Measurements from ENCODE around the gene PRSS37. TPM values are rescaled to one million over a fixed set of nuclear protein-coding genes. Genes with fewer than 3 reads are reported as not detected.
"Not testable (repeated sequence)": the region's sequence is repeated elsewhere in the genome, so short reads cannot be mapped to it uniquely, and the experiment has no call there.

The PRSS37 gene
- total and polyA plus RNA-seq, 2 donors, result not detected

DNA sequence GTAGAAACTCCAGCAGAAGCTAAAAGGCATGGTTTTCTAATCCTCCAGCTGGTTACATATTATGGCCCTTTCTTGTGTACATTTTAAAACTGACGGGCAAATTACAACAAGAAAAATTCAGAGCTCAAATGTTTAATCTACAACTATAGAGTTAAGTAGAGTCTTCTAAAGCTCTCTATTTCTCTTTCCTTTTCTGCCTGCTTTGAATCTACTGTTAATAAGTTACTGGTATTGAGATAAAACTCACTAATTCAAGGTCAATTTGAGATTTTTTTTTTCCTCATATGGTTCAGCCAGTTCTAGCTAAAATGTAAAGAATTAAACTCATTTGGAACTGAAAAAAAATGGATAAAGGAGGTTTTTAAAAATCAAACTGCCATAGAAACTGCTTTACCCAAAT lies 1.6 kb upstream of the PRSS37 start:
- Histone ChIP-seq H3K27ac (ENCODE audit: low read depth) (no peak overlapping the region), H3K36me3 (ENCODE audit: insufficient read depth) (no peaks in the 10 kb centered on the region), H3K4me1 (ENCODE audit: insufficient read depth) (no peaks in the 10 kb centered on the region), H3K4me3 (ENCODE audit: low read depth, low read length) (no peak overlapping the region)
- WGBS, result 74% methylated on average over 1 of the region's 1 CpG
- DNase-seq (ENCODE audit: extremely low spot score), result no peak

DNA sequence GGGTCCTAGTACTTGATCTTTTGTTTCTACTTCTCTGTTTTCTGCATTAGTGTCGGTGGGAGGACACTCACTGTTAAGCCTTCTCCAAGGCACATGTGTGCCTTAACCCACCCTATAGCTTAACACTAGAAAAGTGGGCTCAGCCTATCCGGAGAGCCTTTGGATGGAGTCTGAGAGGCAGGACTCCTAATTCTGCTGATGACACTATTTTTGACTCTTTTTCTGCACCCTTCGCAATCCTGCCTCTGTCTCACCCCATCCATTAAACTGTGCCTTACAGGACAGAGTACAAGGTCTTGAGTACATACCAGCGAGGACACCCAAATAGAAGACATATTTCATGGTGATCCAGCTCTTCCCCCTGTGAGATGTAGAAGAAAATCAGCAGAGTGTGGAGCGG lies 577 bp downstream of the PRSS37 start:
- no peak for DNase-seq (ENCODE audit: extremely low spot score)
- no peaks in the 10 kb centered on the region for H3K36me3 ChIP-seq (ENCODE audit: insufficient read depth)
- WGBS, result 95% methylated on average over 5 of the region's 5 CpGs
- H3K27ac ChIP-seq (ENCODE audit: low read depth), result no peak overlapping the region
- H3K4me3 ChIP-seq (ENCODE audit: low read depth, low read length), result no peak overlapping the region
- H3K4me1 ChIP-seq (ENCODE audit: insufficient read depth), result no peaks in the 10 kb centered on the region

DNA sequence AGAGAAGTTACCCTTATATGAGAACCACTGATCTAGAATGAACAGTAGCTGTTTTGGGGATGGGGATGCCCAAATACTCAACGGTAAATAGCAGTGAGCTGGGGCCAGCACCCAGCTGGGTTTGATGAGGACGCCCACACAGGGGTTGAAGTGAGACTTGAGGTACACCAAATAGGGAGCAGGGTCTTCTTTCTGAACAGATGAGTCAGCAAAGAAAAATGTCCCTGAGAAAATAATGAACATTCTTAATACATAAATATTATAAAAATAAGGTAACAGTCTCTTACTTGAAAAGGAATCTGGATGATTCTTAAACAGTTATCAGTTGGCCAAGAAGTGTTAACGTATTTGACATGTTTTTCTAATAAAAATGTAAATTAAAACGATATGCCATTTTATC lies 2.0 kb downstream of the PRSS37 start:
- Histone ChIP-seq H3K4me3 (ENCODE audit: low read depth, low read length) (no peak overlapping the region), H3K36me3 (ENCODE audit: insufficient read depth) (no peaks in the 10 kb centered on the region), H3K4me1 (ENCODE audit: insufficient read depth) (no peaks in the 10 kb centered on the region), H3K27ac (ENCODE audit: low read depth) (no peak overlapping the region)
- DNase-seq (ENCODE audit: extremely low spot score), result no peak
- WGBS, result 79% methylated on average over 4 of the region's 4 CpGs

DNA sequence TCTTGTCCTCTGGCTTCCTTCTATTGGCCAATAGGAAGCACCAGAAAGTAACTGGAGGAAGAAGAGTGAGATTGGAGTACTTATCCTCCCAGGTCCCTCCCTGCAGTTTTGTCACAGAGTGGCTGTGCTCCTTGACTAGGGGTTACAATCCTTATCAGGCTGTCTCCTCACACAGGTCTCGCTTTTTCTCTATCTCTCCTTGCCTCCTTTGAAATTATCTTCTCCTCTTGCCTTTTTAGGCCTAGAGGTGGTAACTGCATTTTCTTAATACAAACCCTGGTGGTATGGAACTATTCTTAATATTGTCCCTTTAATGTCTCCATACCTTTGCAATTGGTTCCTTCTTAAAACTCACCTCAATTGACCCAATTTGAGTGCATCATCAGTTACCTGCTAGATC lies 2.7 kb downstream of the PRSS37 start:
- DNase-seq (ENCODE audit: extremely low spot score), result no peak
- Histone ChIP-seq H3K4me3 (ENCODE audit: low read depth, low read length) (no peak overlapping the region), H3K4me1 (ENCODE audit: insufficient read depth) (no peaks in the 10 kb centered on the region), H3K27ac (ENCODE audit: low read depth) (no peak overlapping the region), H3K36me3 (ENCODE audit: insufficient read depth) (no peaks in the 10 kb centered on the region)
- 87% methylated on average over 1 of the region's 1 CpG for WGBS

DNA sequence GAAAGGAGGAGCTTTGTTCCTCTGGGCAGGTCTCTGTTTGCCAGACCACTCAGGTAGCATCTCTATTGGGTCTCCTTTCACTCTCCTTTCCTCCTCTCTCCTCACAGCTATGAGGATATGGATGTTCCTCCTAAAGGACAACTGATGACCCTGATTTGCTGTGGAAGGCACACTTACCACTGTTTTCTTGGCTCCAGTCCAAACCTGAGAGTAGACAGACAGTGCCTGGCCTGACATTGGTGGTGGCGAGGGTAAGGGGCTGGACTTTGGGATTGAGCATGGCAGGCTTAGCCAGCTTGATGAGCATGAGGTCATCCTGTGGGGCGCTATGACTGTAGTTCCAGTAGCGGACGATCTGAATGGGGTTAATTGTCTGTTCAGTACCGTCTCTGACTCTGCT lies 3.6 kb downstream of the PRSS37 start:
- Histone ChIP-seq H3K36me3 (ENCODE audit: insufficient read depth) (peaks cover 1% of the 10 kb centered on the region), H3K27ac (ENCODE audit: low read depth) (no peak overlapping the region), H3K4me3 (ENCODE audit: low read depth, low read length) (no peak overlapping the region), H3K4me1 (ENCODE audit: insufficient read depth) (no peaks in the 10 kb centered on the region)
- DNase-seq (ENCODE audit: extremely low spot score), result no peak
- WGBS, result 92% methylated on average over 5 of the region's 5 CpGs

DNA sequence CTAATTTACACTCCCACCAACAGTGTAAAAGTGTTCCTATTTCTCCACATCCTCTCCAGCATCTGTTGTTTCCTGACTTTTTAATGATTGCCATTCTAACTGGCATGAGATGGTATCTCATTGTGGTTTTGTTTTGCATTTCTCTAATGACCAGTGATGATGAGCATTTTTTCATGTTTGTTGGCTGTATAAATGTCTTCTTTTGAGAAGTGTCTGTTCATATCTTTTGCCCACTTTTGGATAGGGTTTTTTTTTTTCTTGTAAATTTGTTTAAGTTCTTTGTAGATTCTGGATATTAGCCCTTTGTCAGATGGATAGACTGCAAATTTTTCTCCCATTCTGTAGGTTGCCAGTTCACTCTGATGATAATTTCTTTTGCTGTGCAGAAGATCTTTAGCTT lies 18.9 kb downstream of the PRSS37 start:
- not testable (repeated sequence) for H3K27ac ChIP-seq (ENCODE audit: low read depth); DNase-seq (ENCODE audit: extremely low spot score); H3K36me3 ChIP-seq (ENCODE audit: insufficient read depth); H3K4me3 ChIP-seq (ENCODE audit: low read depth, low read length); H3K4me1 ChIP-seq (ENCODE audit: insufficient read depth)

DNA sequence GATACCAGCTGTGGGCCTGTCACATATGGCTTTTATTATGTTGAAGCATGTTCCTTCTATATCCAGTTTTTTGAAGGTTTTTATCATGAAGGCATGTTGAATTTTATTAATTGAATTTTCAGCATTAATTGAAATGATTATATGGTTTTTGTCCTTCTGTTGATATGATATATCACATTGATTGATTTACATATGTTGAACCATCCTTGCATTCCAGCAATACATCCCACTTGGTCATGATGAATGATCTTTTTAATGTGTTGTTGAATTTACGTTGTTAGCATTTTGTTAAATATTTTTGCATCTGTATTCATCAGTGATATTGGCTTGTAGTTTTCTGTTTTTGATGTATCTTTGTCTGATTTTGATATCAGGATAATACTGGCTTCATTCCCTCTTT lies 21.2 kb downstream of the PRSS37 start:
- no peaks in the 10 kb centered on the region for H3K4me1 ChIP-seq (ENCODE audit: insufficient read depth)
- no peak overlapping the region for H3K4me3 ChIP-seq (ENCODE audit: low read depth, low read length)
- no peak overlapping the region for H3K27ac ChIP-seq (ENCODE audit: low read depth)
- H3K36me3 ChIP-seq (ENCODE audit: insufficient read depth), result no peaks in the 10 kb centered on the region
- no peak for DNase-seq (ENCODE audit: extremely low spot score)
- 95% methylated on average over 1 of the region's 1 CpG for WGBS

DNA sequence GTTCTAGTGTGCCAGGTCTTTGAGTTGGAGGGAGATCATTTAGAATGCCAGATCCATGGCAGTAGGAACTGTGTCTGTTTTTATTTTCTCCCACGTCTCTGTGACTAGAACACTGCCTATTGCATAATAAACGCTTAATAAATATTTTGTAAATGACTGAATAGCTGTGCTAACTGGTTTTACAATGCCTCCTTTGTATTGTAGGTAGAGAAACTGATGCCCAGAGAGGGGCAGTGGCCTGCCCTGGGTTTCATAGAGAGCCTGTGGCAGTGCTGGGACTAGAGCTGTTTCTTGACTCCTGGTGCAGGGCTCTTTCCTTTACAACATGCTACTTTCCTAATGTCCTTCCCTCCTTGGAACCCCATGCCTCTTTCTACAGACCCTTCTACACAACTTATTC lies 48.8 kb downstream of the PRSS37 start:
- H3K27ac ChIP-seq (ENCODE audit: low read depth), result no peak overlapping the region
- no peak overlapping the region for H3K4me3 ChIP-seq (ENCODE audit: low read depth, low read length)
- DNase-seq (ENCODE audit: extremely low spot score), result no peak
- WGBS, result 88% methylated on average over 2 of the region's 2 CpGs
- no peaks in the 10 kb centered on the region for H3K4me1 ChIP-seq (ENCODE audit: insufficient read depth)
- H3K36me3 ChIP-seq (ENCODE audit: insufficient read depth), result peaks cover 2% of the 10 kb centered on the region

DNA sequence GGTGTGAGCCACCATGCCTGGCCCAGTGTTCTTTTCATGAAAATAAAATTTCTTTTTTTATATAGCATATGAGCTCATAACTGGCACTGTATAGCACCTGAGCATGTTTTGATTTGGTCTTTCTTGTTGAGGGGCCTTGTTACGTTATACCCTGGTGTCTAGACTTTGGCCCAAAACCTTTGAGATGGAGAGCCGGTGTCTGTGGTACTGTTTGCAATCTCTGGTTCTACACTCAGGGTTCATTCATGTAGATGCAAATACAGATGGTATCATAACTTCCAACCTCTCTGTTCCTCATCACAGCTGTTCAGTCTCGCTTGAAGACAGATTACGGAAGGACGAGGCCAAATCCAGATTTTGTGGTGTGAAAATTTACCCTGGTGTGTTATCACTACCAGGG lies 51.4 kb downstream of the PRSS37 start, which contains the start of gene TAS2R5:
Gene TAS2R5 (plus strand): TSS at position 301 of the 400 bp plus-strand sequence. CDS start 145 bp downstream, outside the sequence.
- DNase-seq (ENCODE audit: extremely low spot score), result no peak
- Histone ChIP-seq H3K36me3 (ENCODE audit: insufficient read depth) (peaks cover 2% of the 10 kb centered on the region), H3K27ac (ENCODE audit: low read depth) (no peak within 1 kb of the TSS), H3K4me1 (ENCODE audit: insufficient read depth) (no peaks in the 10 kb centered on the region), H3K4me3 (ENCODE audit: low read depth, low read length) (no peak within 1 kb of the TSS)
- WGBS, result 96% methylated on average over 5 of the region's 5 CpGs

DNA sequence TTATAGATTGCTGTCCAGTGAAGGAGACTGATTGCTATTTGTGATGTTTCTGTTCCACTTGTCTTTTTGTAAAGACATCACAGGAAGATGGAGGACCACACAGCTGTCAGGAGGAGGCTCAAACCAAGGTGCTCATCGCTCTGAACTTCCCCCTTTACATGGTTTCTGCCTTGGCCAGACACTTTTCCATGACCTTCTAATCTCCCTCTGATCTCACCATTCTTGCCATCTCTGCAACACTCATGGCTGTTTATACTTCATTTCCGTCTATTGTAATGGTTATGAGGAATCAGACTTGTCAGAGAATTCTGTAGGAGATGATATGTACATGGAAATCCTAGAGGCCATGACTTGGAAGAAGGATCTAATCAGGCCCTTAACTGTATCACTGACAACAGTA lies 53.0 kb downstream of the PRSS37 start:
- Histone ChIP-seq H3K36me3 (ENCODE audit: insufficient read depth) (peaks cover 2% of the 10 kb centered on the region), H3K27ac (ENCODE audit: low read depth) (no peak overlapping the region), H3K4me1 (ENCODE audit: insufficient read depth) (no peaks in the 10 kb centered on the region), H3K4me3 (ENCODE audit: low read depth, low read length) (no peak overlapping the region)
- WGBS, result 67% methylated on average over 2 of the region's 2 CpGs
- DNase-seq (ENCODE audit: extremely low spot score), result no peak

Other genes starting within 250 kb of the PRSS37 start
- 25.5 TPM for gene DENND11, start 139.3 kb downstream of the PRSS37 start, total RNA-seq
- gene DENND11, start 139.3 kb downstream of the PRSS37 start, polyA plus RNA-seq, result 7.4 TPM
- gene WEE2, start 133.1 kb downstream of the PRSS37 start, total RNA-seq, result 0.42 TPM
- gene WEE2, start 133.1 kb downstream of the PRSS37 start, polyA plus RNA-seq, result not detected
- gene SSBP1, start 103.1 kb downstream of the PRSS37 start, total RNA-seq, result 124 TPM
- gene SSBP1, start 103.1 kb downstream of the PRSS37 start, polyA plus RNA-seq, result 137 TPM
- 7.5 TPM for gene TAS2R3, start 77.4 kb downstream of the PRSS37 start, total RNA-seq
- not detected for gene TAS2R3, start 77.4 kb downstream of the PRSS37 start, polyA plus RNA-seq
- 8.1 TPM for gene TAS2R4, start 64.8 kb downstream of the PRSS37 start, total RNA-seq
- 0.13 TPM for gene TAS2R4, start 64.8 kb downstream of the PRSS37 start, polyA plus RNA-seq
- gene TAS2R5, start 51.3 kb downstream of the PRSS37 start, total RNA-seq, result 6.5 TPM
- 0.87 TPM for gene TAS2R5, start 51.3 kb downstream of the PRSS37 start, polyA plus RNA-seq
- gene OR9A4, start 74.9 kb upstream of the PRSS37 start, total RNA-seq, result 0.63 TPM
- not detected for gene OR9A4, start 74.9 kb upstream of the PRSS37 start, polyA plus RNA-seq
- gene CLEC5A, start 105.5 kb upstream of the PRSS37 start, total RNA-seq, result 0.16 TPM
- gene CLEC5A, start 105.5 kb upstream of the PRSS37 start, polyA plus RNA-seq, result 0.38 TPM
- not detected for gene TAS2R38, start 132.3 kb upstream of the PRSS37 start, total RNA-seq
- gene TAS2R38, start 132.3 kb upstream of the PRSS37 start, polyA plus RNA-seq, result not detected
- gene MGAM, start 154.4 kb upstream of the PRSS37 start, total RNA-seq, result 0.90 TPM
- 0.16 TPM for gene MGAM, start 154.4 kb upstream of the PRSS37 start, polyA plus RNA-seq

Data from urinary bladder (tissue), 4 donors.